Stomach (tissue), 4 donors: ENCODE data around the gene ESPN.

Experiments used
- CTCF ChIP-seq, 7 experiments: fragments of 450-650 bp in 4 of 7; fragments of 200-600 bp in 3 of 7; sonication (generic) in 3 of 7; IDR thresholded peaks; one replicate each; pipeline ENCODE4 v1.5.1; 2016 to 2019; ENCODE audit warnings: antibody characterized with exemption in 7 of 7, control low read depth in 2 of 7, mild to moderate bottlenecking in 1 of 7
- EP300 ChIP-seq: sonication (generic); formaldehyde crosslinking; IDR thresholded peaks from one replicate; pipeline ENCODE4 v1.6.1; 2017; ENCODE audit warnings: antibody characterized with exemption

GRCh38 chr1:6459850-6460265, 35.3 kb downstream of the ESPN start:
- TF ChIP-seq CTCF (IDR thresholded peaks at IDR 0.05) (no peak), EP300 (no peak)
